Panc1 (cell line): ENCODE results near the gene KIF1C. TPM values are rescaled to one million over a fixed set of nuclear protein-coding genes. Genes with fewer than 3 reads are reported as not detected.

Experiments used
- ATAC-seq: fragments of 200-7000 bp; cut with Tn5 transposase; 2 replicates; pipeline ENCODE4 v1.9.1; 2020; ENCODE audit warnings: mild to moderate bottlenecking, moderate library complexity
- BruUV-seq: library from RNA; stranded (reverse); fragments of 400-500 nt; replicated peaks from 2 replicates; lab custom pipeline; 2021; lab: Mats Ljungman, UMichigan
- CTCF ChIA-PET: fragments of 300-600 bp; sonication (Branson Sonifier 250); formaldehyde crosslinking; loops from one replicate; lab custom pipeline; 2022; ENCODE audit warnings: antibody characterized with exemption; lab: Charles Lee
- POLR2A ChIA-PET: fragments of 300-600 bp; sonication (Branson Sonifier 250); formaldehyde crosslinking; loops from one replicate; lab custom pipeline; 2022; ENCODE audit warnings: antibody characterized with exemption; lab: Charles Lee
- DNase-seq: peaks from one replicate; pipeline ENCODE4 v3.0.0-alpha.2; 2010; ENCODE audit warnings: low read depth, low spot score
- H3K27ac ChIP-seq: 2 replicates; pipeline ENCODE4 v1.5.1; 2011; ENCODE audit warnings: mild to moderate bottlenecking, low read length, inconsistent platforms
- H3K27me3 ChIP-seq: fragments of 200-500 bp; sonication (Bioruptor generic); 2 replicates; pipeline ENCODE4 v1.6.0; 2014; ENCODE audit warnings: low read length, inconsistent platforms; ENCODE audit not compliant: control insufficient read depth, insufficient read depth
- H3K36me3 ChIP-seq: fragments of 200-500 bp; sonication (Bioruptor generic); 2 replicates; pipeline ENCODE4 v1.5.1; 2014; ENCODE audit warnings: inconsistent platforms, mild to moderate bottlenecking, low read length, moderate library complexity; ENCODE audit not compliant: control insufficient read depth, insufficient read depth
- H3K4me1 ChIP-seq: 2 replicates; pipeline ENCODE4 v1.5.1; 2011; ENCODE audit warnings: inconsistent platforms, mild to moderate bottlenecking, low read length, moderate library complexity; ENCODE audit not compliant: control insufficient read depth, insufficient read depth
- H3K4me3 ChIP-seq, 2 experiments: 2 replicates each; pipeline ENCODE4 v1.5.1; 2011 to 2012; ENCODE audit warnings: low read depth in 2 of 2, low read length in 2 of 2, mild to moderate bottlenecking in 2 of 2, inconsistent platforms in 1 of 2, moderate library complexity in 1 of 2
- H3K9me3 ChIP-seq: fragments of 200-500 bp; sonication (Bioruptor generic); 2 replicates; pipeline ENCODE4 v1.5.1; 2014; ENCODE audit warnings: low read depth, mild to moderate bottlenecking, inconsistent platforms, low read length, moderate library complexity; ENCODE audit not compliant: control insufficient read depth, insufficient read depth
- POLR2AphosphoS5 ChIP-seq: IDR thresholded peaks from 2 replicates; pipeline ENCODE4 v1.6.1; 2012; ENCODE audit warnings: mild to moderate bottlenecking, low read depth, low read length, moderate library complexity
- SIN3A ChIP-seq: IDR thresholded peaks from 2 replicates; pipeline ENCODE4 v1.6.1; 2012; ENCODE audit warnings: low read depth, mild to moderate bottlenecking, low read length, moderate library complexity, borderline replicate concordance; ENCODE audit not compliant: insufficient read depth
- TCF7L2 ChIP-seq: IDR thresholded peaks from 2 replicates; pipeline ENCODE4 v1.6.1; 2011; ENCODE audit warnings: mild to moderate bottlenecking, low read depth, low read length, inconsistent platforms
- in situ Hi-C: cut with HindIII; loops from 2 replicates; pipeline ENCODE4 v1.10.0; 2016; ENCODE audit warnings: low sequenced_read_pairs, low pct_unique_long_range_greater_than_20kb
- intact Hi-C: fragments of 100-400 bp; cut with micrococcal nuclease; formaldehyde crosslinking; loops from one replicate; pipeline ENCODE4 v1.10.0; 2022; ENCODE audit not compliant: unreplicated experiment
- total RNA-seq: library from RNA; stranded (reverse); gene quantifications from one replicate; pipeline ENCODE4 v1.2.1, GENCODE V29; 2021; ENCODE audit not compliant: unreplicated experiment
- TF ChIP-seq, protein P1 (sequence below): fragments of 450-650 bp; IDR thresholded peaks from 2 replicates; pipeline ENCODE4 v1.5.1; 2017; ENCODE audit warnings: mild to moderate bottlenecking
- TF ChIP-seq, protein P2 (sequence below), 2 experiments: IDR thresholded peaks; 2 replicates each; pipeline ENCODE4 v1.6.1; 2011 to 2012; ENCODE audit warnings: low read depth in 2 of 2, control low read depth in 1 of 2, low read length in 1 of 2, mild to moderate bottlenecking in 1 of 2, moderate library complexity in 1 of 2; ENCODE audit not compliant: insufficient read depth in 1 of 2

KIF1C gene
- total RNA-seq, 1 experiment from 2014 or later, result 117 TPM

DNA sequence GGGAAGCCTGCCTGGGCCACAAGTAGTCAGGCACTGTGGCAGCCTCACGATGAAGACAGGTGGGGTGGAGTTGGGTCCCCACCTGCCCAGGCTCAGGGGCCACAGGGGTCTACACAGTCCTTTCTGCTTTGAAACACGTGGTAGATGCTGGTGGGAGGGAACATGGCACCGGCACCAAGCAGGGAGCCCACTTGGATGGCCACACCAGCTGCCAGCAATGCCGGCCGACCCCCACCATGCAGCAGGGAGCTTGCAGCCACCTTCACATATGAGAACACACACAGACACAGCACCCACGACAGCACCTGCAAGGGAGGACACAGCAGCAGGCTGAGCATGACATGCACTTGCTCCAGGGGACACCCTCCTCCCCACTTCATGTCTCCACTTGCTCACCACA, 35.1 kb downstream of the KIF1C start:
- H3K4me3 ChIP-seq, result no peak overlapping the region
- ATAC-seq, result no peak
- TF ChIP-seq, protein P1, sequence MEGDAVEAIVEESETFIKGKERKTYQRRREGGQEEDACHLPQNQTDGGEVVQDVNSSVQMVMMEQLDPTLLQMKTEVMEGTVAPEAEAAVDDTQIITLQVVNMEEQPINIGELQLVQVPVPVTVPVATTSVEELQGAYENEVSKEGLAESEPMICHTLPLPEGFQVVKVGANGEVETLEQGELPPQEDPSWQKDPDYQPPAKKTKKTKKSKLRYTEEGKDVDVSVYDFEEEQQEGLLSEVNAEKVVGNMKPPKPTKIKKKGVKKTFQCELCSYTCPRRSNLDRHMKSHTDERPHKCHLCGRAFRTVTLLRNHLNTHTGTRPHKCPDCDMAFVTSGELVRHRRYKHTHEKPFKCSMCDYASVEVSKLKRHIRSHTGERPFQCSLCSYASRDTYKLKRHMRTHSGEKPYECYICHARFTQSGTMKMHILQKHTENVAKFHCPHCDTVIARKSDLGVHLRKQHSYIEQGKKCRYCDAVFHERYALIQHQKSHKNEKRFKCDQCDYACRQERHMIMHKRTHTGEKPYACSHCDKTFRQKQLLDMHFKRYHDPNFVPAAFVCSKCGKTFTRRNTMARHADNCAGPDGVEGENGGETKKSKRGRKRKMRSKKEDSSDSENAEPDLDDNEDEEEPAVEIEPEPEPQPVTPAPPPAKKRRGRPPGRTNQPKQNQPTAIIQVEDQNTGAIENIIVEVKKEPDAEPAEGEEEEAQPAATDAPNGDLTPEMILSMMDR, result no peak
- no peak for TF ChIP-seq SIN3A
- TF ChIP-seq TCF7L2, result no peak
- TF ChIP-seq POLR2AphosphoS5, result no peak
- TF ChIP-seq, protein P2, sequence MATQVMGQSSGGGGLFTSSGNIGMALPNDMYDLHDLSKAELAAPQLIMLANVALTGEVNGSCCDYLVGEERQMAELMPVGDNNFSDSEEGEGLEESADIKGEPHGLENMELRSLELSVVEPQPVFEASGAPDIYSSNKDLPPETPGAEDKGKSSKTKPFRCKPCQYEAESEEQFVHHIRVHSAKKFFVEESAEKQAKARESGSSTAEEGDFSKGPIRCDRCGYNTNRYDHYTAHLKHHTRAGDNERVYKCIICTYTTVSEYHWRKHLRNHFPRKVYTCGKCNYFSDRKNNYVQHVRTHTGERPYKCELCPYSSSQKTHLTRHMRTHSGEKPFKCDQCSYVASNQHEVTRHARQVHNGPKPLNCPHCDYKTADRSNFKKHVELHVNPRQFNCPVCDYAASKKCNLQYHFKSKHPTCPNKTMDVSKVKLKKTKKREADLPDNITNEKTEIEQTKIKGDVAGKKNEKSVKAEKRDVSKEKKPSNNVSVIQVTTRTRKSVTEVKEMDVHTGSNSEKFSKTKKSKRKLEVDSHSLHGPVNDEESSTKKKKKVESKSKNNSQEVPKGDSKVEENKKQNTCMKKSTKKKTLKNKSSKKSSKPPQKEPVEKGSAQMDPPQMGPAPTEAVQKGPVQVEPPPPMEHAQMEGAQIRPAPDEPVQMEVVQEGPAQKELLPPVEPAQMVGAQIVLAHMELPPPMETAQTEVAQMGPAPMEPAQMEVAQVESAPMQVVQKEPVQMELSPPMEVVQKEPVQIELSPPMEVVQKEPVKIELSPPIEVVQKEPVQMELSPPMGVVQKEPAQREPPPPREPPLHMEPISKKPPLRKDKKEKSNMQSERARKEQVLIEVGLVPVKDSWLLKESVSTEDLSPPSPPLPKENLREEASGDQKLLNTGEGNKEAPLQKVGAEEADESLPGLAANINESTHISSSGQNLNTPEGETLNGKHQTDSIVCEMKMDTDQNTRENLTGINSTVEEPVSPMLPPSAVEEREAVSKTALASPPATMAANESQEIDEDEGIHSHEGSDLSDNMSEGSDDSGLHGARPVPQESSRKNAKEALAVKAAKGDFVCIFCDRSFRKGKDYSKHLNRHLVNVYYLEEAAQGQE (IDR thresholded peaks at IDR 0.05; ENCODE audit: insufficient read depth in 1 of 2, low read depth in 2 of 2, low read length in 1 of 2), result no peak
- ChIA-PET CTCF (no interaction called here), POLR2A (no interaction called here)
- no peaks in the 10 kb centered on the region for H3K9me3 ChIP-seq
- no peak overlapping the region for H3K27ac ChIP-seq
- BruUV-seq, result no TSS peak
- in situ Hi-C loops, result no loop called here
- H3K4me1 ChIP-seq, result no peaks in the 10 kb centered on the region
- H3K36me3 ChIP-seq, result no peaks in the 10 kb centered on the region
- no peaks in the 10 kb centered on the region for H3K27me3 ChIP-seq
- intact Hi-C loops, result no loop called here
- no peak for DNase-seq

DNA sequence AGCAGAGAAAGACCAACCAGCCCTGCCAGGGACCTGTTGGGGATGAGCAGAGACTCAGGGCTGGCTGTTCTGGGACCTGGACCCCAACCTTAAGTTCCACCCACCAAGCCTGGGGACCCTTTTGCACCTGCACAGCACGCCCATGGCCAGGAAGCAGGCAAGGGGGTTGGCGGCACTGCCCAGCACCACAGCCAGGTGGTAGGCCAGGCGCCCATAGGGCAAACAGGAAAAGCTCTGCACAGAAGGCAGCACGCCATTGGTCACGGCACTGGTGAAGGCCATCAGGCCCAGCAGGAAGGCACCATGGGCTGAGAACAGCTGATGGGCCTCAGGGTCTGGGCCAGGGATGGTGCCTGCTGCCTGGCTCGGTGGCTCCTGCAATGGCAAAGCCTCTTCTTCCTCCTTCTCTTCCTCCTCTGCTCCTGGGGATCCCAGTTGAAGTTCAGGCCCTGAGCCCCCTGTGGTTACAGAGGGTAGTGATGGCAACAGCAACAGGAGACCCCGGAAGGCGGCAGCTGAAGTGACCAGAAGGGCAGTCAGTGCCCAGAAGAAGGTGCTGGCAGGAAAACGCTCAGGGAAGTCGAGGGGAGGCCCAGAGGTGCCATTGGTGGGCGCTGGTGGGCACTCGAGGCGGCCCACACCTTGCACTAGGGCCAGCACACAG, 35.7 kb downstream of the KIF1C start:
- intact Hi-C loops (no loop called here), in situ Hi-C loops (no loop called here)
- H3K36me3 ChIP-seq, result no peaks in the 10 kb centered on the region
- H3K27ac ChIP-seq, result no peak overlapping the region
- H3K4me3 ChIP-seq, result no peak overlapping the region
- BruUV-seq, result no TSS peak
- H3K9me3 ChIP-seq, result no peaks in the 10 kb centered on the region
- H3K4me1 ChIP-seq, result no peaks in the 10 kb centered on the region
- CTCF ChIA-PET, result interaction anchor here (0.5 kb wide), 1 partner anchor 11 kb away, joined by 3 read pairs; no protein-coding TSS in a partner anchor
- TF ChIP-seq SIN3A (no peak), POLR2AphosphoS5 (no peak), TCF7L2 (no peak)
- TF ChIP-seq, protein P1, result no peak
- TF ChIP-seq, protein P2 (IDR thresholded peaks at IDR 0.05; ENCODE audit: insufficient read depth in 1 of 2, low read depth in 2 of 2, low read length in 1 of 2), result no peak
- ATAC-seq, result no peak
- POLR2A ChIA-PET, result no interaction called here
- no peaks in the 10 kb centered on the region for H3K27me3 ChIP-seq
- no peak for DNase-seq
